Neural progenitor cell (in vitro differentiated cells): ENCODE measurements around the gene ETV2.
"Not testable (repeated sequence)": the region's sequence is repeated elsewhere in the genome, so short reads cannot be mapped to it uniquely, and the experiment has no call there.

ENCODE experiments used
- CTCF ChIP-seq: fragments of 200-600 bp; sonication (generic); IDR thresholded peaks from 2 replicates; pipeline ENCODE4 v1.5.1; 2017; ENCODE audit warnings: antibody characterized with exemption, mild to moderate bottlenecking
- EZH2 ChIP-seq: fragments of 200-600 bp; sonication (generic); IDR thresholded peaks from 2 replicates; pipeline ENCODE4 v1.6.1; 2017; ENCODE audit warnings: antibody characterized with exemption, mild to moderate bottlenecking, moderate library complexity

- not testable (repeated sequence) for TF ChIP-seq CTCF, EZH2
These were observed 46.5 kb upstream of the ETV2 start for GRCh38 chr19:35595026-35595425.
